Vagina (tissue), 2 donors: Measurements from ENCODE around the gene EMX1. TPM values are rescaled to one million over a fixed set of nuclear protein-coding genes. Genes with fewer than 3 reads are reported as not detected.

Experiments
- DNase-seq, 2 donors: peaks; one replicate each; pipeline ENCODE4 v3.0.0-alpha.2; 2017; ENCODE audit errors: extremely low spot score in 2 of 2
- H3K27ac ChIP-seq: fragments of 200-600 bp; sonication (generic); one replicate; pipeline ENCODE4 v1.5.1; 2019
- H3K27me3 ChIP-seq: fragments of 200-600 bp; sonication (generic); one replicate; pipeline ENCODE4 v1.5.1; 2019
- H3K36me3 ChIP-seq, 2 donors: fragments of 200-600 bp; sonication (generic); one replicate each; pipeline ENCODE4 v1.5.1; 2017 to 2019
- H3K4me1 ChIP-seq: fragments of 200-600 bp; sonication (generic); one replicate; pipeline ENCODE4 v1.5.1; 2019
- H3K4me3 ChIP-seq, 2 donors: fragments of 200-600 bp; sonication (generic); 1 replicate in 1 of 2; 2 replicates in 1 of 2; pipeline ENCODE4 v1.5.1; 2016 to 2019
- H3K9me3 ChIP-seq: fragments of 200-600 bp; sonication (generic); one replicate; pipeline ENCODE4 v1.5.1; 2019
- POLR2A ChIP-seq, 2 donors: fragments of 450-650 bp; IDR thresholded peaks; one replicate each; pipeline ENCODE4 v1.6.1; 2017; ENCODE audit warnings: antibody characterized with exemption in 2 of 2, mild to moderate bottlenecking in 2 of 2, moderate library complexity in 2 of 2
- POLR2AphosphoS5 ChIP-seq, 2 donors: sonication (generic); formaldehyde crosslinking; IDR thresholded peaks; one replicate each; pipeline ENCODE4 v1.9.0; 2017; ENCODE audit warnings: antibody characterized with exemption in 2 of 2, mild to moderate bottlenecking in 2 of 2, low read depth in 1 of 2; ENCODE audit not compliant: insufficient read depth in 1 of 2
- intact Hi-C: fragments of 100-400 bp; cut with DNase I; formaldehyde crosslinking; loops from one replicate; pipeline ENCODE4 v1.15.1; 2023
- total RNA-seq: library from RNA; depleted of rRNA; stranded (reverse); fragments of >200 nt; gene quantifications from one replicate; pipeline ENCODE4 v1.2.3, GENCODE V29; 2016
- TF ChIP-seq, protein P1 (sequence below), 3 experiments: fragments of 450-650 bp in 2 of 3; fragments of 200-600 bp in 1 of 3; sonication (generic) in 1 of 3; IDR thresholded peaks; one replicate each; pipeline ENCODE4 v1.5.1; 2017 to 2019; ENCODE audit warnings: antibody characterized with exemption in 3 of 3, mild to moderate bottlenecking in 2 of 3, moderate library complexity in 2 of 3

Gene EMX1
- total RNA-seq, 1 donor from 2014 or later = not detected

DNA sequence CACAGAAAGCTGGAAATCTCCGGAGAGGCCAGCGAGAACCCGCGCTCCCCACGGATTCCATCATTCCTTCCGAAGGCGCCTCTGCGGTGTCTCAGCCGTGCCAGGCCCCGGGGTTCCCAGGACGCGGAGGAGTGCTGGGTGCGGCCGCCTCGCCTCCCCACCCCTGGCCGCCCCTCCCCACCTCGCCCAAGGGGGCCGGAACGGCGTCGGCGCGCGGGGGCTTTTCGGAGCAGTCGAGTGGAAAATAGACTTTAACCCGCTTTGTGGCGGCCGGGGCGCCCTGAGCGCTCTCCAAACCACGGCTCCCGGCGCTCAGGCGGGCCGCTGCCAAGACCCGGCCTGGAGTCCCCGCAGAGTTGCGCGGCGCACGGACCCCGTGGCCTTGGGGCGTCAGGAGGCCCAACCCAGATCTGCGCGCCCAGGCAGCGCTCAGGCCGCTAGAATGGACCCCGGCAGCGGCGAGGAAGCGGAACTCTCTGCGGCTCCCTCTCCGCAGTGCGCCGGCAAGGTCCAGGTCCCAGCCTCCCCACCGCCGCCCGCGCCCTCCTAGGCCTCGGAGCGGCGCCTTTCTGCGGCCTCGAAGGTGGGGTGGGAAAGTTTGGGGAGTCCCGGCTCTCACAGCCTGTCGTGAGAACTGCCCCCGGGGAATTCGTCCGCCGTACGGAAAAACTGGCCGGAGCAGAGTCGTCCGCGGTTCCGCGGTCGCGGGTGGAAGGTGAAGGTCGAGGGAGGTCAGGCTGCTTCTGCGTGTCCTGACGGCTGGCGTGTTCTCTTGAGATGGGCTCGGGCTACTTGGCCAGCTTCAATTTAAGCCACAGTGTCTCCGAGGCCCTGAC lies 1.2 kb upstream of the EMX1 start:
- Histone ChIP-seq H3K4me1 (peaks cover 57% of the 10 kb centered on the region), H3K9me3 (no peaks in the 10 kb centered on the region), H3K36me3 (no peaks in the 10 kb centered on the region), H3K27me3 (peaks cover 43% of the 10 kb centered on the region), H3K4me3 (peak overlapping the region; percentile 34 to 49), H3K27ac (no peak overlapping the region)
- no peak for DNase-seq
- intact Hi-C loops = no loop called here
- TF ChIP-seq, protein P1, sequence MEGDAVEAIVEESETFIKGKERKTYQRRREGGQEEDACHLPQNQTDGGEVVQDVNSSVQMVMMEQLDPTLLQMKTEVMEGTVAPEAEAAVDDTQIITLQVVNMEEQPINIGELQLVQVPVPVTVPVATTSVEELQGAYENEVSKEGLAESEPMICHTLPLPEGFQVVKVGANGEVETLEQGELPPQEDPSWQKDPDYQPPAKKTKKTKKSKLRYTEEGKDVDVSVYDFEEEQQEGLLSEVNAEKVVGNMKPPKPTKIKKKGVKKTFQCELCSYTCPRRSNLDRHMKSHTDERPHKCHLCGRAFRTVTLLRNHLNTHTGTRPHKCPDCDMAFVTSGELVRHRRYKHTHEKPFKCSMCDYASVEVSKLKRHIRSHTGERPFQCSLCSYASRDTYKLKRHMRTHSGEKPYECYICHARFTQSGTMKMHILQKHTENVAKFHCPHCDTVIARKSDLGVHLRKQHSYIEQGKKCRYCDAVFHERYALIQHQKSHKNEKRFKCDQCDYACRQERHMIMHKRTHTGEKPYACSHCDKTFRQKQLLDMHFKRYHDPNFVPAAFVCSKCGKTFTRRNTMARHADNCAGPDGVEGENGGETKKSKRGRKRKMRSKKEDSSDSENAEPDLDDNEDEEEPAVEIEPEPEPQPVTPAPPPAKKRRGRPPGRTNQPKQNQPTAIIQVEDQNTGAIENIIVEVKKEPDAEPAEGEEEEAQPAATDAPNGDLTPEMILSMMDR (IDR thresholded peaks at IDR 0.05) = no peak
- no peak for TF ChIP-seq POLR2AphosphoS5 (IDR thresholded peaks at IDR 0.05; ENCODE audit: insufficient read depth in 1 of 2, low read depth in 1 of 2)
- TF ChIP-seq POLR2A (IDR thresholded peaks at IDR 0.05) = no peak

DNA sequence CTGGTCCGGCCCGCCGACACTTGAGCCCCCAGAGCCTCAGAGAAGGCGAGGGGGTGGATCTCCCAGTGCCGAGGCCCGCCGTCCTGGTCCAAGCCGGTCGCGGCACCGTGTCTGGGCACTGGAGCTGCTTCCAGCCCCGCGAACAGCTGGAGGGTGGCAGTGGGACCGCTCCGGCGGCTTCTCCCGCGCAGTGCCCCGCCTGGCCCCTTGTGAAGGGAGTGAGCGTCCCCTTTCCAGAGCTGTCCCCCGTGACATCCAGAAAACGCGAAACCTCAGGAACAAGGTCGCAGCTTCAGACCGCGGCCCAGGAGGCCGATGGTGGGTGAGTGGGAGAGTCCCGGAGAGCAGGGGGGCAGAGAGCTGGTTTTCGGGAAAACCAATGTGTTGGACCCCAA lies 579 bp upstream of the EMX1 start:
- H3K4me1 ChIP-seq = peaks cover 57% of the 10 kb centered on the region
- no peak overlapping the region for H3K27ac ChIP-seq
- H3K27me3 ChIP-seq = peaks cover 47% of the 10 kb centered on the region
- H3K4me3 ChIP-seq = peak overlapping the region; percentile 34 to 49
- H3K9me3 ChIP-seq = no peaks in the 10 kb centered on the region
- DNase-seq = no peak
- H3K36me3 ChIP-seq = no peaks in the 10 kb centered on the region
- intact Hi-C loops = no loop called here
- TF ChIP-seq POLR2AphosphoS5 (IDR thresholded peaks at IDR 0.05; ENCODE audit: insufficient read depth in 1 of 2, low read depth in 1 of 2) (no peak), POLR2A (IDR thresholded peaks at IDR 0.05) (no peak)
- TF ChIP-seq, protein P1 (IDR thresholded peaks at IDR 0.05) = no peak

DNA sequence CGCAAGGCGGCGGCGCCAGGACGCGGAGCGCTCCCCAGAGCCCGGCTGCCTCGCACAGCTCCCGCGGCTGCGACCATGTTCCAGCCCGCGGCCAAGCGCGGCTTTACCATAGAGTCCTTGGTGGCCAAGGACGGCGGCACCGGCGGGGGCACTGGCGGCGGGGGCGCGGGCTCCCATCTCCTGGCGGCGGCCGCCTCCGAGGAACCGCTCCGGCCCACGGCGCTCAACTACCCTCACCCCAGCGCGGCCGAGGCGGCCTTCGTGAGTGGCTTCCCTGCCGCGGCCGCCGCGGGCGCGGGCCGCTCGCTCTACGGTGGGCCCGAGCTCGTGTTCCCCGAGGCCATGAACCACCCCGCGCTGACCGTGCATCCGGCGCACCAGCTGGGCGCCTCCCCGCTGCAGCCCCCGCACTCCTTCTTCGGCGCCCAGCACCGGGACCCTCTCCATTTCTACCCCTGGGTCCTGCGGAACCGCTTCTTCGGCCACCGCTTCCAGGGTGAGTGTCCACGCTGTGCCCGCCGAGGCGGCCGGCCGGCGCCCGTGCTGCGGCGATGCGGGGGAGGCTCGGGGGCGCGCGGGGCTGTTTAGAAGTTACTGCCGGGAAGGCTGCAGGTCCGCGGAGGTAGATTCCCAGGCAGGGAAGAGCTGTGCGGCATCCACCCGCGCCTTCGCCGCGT lies 696 bp downstream of the EMX1 start:
- peaks cover 57% of the 10 kb centered on the region for H3K4me1 ChIP-seq
- H3K4me3 ChIP-seq = peak overlapping the region; percentile 34 to 49

DNA sequence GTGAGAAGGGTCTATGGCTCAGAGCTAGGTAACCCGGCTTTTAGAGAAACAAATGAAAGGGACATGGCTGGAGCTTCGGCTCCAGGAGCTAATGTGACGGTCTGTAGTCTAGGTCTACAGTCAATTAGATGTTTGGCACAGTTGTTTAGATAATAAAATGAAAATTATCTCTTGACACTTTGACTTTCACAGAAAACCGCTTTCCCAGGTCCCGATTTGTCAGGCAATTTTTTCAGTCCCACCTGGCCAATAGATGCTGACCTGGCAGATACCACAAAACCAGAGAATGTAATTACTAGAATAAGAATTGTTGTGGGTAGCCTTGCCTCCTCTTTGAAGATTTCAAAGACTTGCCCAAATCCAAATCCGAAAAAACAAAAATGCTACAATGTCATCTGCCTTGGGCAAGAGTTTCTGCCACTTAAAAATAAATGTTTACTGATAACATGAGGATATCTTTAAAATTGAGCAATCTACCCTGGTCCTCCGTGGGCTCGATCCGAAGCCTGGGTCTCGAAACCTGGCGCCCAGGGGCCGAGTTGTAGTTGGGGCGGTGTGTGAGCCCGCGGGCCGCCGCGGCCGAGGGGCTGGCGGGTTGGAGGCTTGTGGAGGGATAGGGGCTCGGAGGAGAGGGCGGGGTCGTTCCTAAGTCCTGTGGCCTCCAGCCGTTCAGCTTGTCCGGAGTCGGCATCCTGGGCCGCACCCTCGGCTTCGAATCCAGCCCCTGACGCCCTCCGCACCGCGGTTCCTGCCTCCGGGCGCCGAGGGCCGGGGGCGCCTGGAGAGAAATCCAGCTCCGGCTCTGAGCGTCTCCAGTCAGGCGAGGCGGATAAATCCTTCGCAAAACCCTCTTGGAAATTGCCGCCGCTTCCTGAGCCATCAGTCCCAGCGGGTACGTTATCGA lies 2.3 kb downstream of the EMX1 start:
- Histone ChIP-seq H3K36me3 (no peaks in the 10 kb centered on the region), H3K27me3 (peaks cover 51% of the 10 kb centered on the region), H3K27ac (no peak overlapping the region), H3K4me3 (peak overlapping the region in 1 of 2 donors; percentile 26), H3K4me1 (peaks cover 66% of the 10 kb centered on the region), H3K9me3 (no peaks in the 10 kb centered on the region)
- TF ChIP-seq POLR2AphosphoS5 (IDR thresholded peaks at IDR 0.05; ENCODE audit: insufficient read depth in 1 of 2, low read depth in 1 of 2) (no peak), POLR2A (IDR thresholded peaks at IDR 0.05) (no peak)
- TF ChIP-seq, protein P1 (IDR thresholded peaks at IDR 0.05) = no peak
- intact Hi-C loops = no loop called here
- DNase-seq = no peak

More for the DNA sequence above, 696 bp downstream of the EMX1 start:
- intact Hi-C loops = no loop called here
- Histone ChIP-seq H3K27ac (no peak overlapping the region), H3K36me3 (no peaks in the 10 kb centered on the region), H3K9me3 (no peaks in the 10 kb centered on the region), H3K27me3 (peaks cover 47% of the 10 kb centered on the region)
- TF ChIP-seq POLR2A (IDR thresholded peaks at IDR 0.05) (no peak), POLR2AphosphoS5 (IDR thresholded peaks at IDR 0.05; ENCODE audit: insufficient read depth in 1 of 2, low read depth in 1 of 2) (no peak)
- TF ChIP-seq, protein P1 (IDR thresholded peaks at IDR 0.05) = no peak
- no peak for DNase-seq
